Measurements from ENCODE around the gene CELF2.

CELF2 gene

GRCh38 chr10:11065567-11065966 lies 47.9 kb downstream of the CELF2 start:
- Histone ChIP-seq H3F3A (ENCODE audit: insufficient read depth) (no peaks in the 10 kb centered on the region), H3K4me3 (ENCODE audit: insufficient read depth, low read length, poor library complexity, severe bottlenecking) (no peak overlapping the region), H3K27me3 (ENCODE audit: low read length) (no peaks in the 10 kb centered on the region), H3K79me2 (ENCODE audit: insufficient read depth, low read length) (no peaks in the 10 kb centered on the region), H3K9ac (ENCODE audit: low read length) (no peak overlapping the region), H3K9me3 (ENCODE audit: insufficient read depth, low read length) (no peaks in the 10 kb centered on the region), H3K27ac (ENCODE audit: low read depth, low read length) (no peak overlapping the region), H2AFZ (ENCODE audit: low read depth, low read length, severe bottlenecking) (no peak overlapping the region), H3K9me2 (replicated peaks; ENCODE audit: insufficient read depth, low read length) (no peaks in the 10 kb centered on the region), H3K4me2 (ENCODE audit: low read depth, low read length, poor library complexity, severe bottlenecking) (no peak overlapping the region), H4K20me1 (ENCODE audit: low read depth, low read length) (no peaks in the 10 kb centered on the region), H3K36me3 (ENCODE audit: low read length) (no peaks in the 10 kb centered on the region)
- TF ChIP-seq EZH2phosphoT487 (conservative IDR thresholded peaks at IDR 0.05; ENCODE audit: low read length) (no peak), CTCF (IDR thresholded peaks at IDR 0.05; ENCODE audit: insufficient read depth, low read length, poor library complexity, severe bottlenecking) (no peak)

- no peaks in the 10 kb centered on the region for H3F3A ChIP-seq (ENCODE audit: insufficient read depth)
- no peak overlapping the region for H2AFZ ChIP-seq (ENCODE audit: low read depth, low read length, severe bottlenecking)
- H3K79me2 ChIP-seq (ENCODE audit: insufficient read depth, low read length), result no peaks in the 10 kb centered on the region
Measured at GRCh38 chr10:11066520-11066919, 48.8 kb downstream of the CELF2 start.

GRCh38 chr10:11068861-11069633 lies 51.4 kb downstream of the CELF2 start:
- no peaks in the 10 kb centered on the region for H3F3A ChIP-seq (ENCODE audit: insufficient read depth)
- no peaks in the 10 kb centered on the region for H3K9me3 ChIP-seq (ENCODE audit: insufficient read depth, low read length)
- H3K36me3 ChIP-seq (ENCODE audit: low read length), result no peaks in the 10 kb centered on the region
- H2AFZ ChIP-seq (ENCODE audit: low read depth, low read length, severe bottlenecking), result no peak overlapping the region
- no peak overlapping the region for H3K4me2 ChIP-seq (ENCODE audit: low read depth, low read length, poor library complexity, severe bottlenecking)
- TF ChIP-seq EZH2phosphoT487 (conservative IDR thresholded peaks at IDR 0.05; ENCODE audit: low read length) (no peak), CTCF (IDR thresholded peaks at IDR 0.05; ENCODE audit: insufficient read depth, low read length, poor library complexity, severe bottlenecking) (no peak)
- H3K27me3 ChIP-seq (ENCODE audit: low read length), result no peaks in the 10 kb centered on the region
- H3K9ac ChIP-seq (ENCODE audit: low read length), result no peak overlapping the region
- H3K9me2 ChIP-seq (replicated peaks; ENCODE audit: insufficient read depth, low read length), result no peaks in the 10 kb centered on the region
- H3K27ac ChIP-seq (ENCODE audit: low read depth, low read length), result no peak overlapping the region
- H3K4me3 ChIP-seq (ENCODE audit: insufficient read depth, low read length, poor library complexity, severe bottlenecking), result no peak overlapping the region
- no peaks in the 10 kb centered on the region for H3K79me2 ChIP-seq (ENCODE audit: insufficient read depth, low read length)
- no peaks in the 10 kb centered on the region for H4K20me1 ChIP-seq (ENCODE audit: low read depth, low read length)

More at GRCh38 chr10:11066520-11066919, 48.8 kb downstream of the CELF2 start:
- Histone ChIP-seq H3K36me3 (ENCODE audit: low read length) (no peaks in the 10 kb centered on the region), H3K9ac (ENCODE audit: low read length) (no peak overlapping the region), H3K9me2 (replicated peaks; ENCODE audit: insufficient read depth, low read length) (no peaks in the 10 kb centered on the region), H3K9me3 (ENCODE audit: insufficient read depth, low read length) (no peaks in the 10 kb centered on the region), H3K27ac (ENCODE audit: low read depth, low read length) (no peak overlapping the region), H3K4me2 (ENCODE audit: low read depth, low read length, poor library complexity, severe bottlenecking) (no peak overlapping the region), H3K27me3 (ENCODE audit: low read length) (no peaks in the 10 kb centered on the region), H4K20me1 (ENCODE audit: low read depth, low read length) (no peaks in the 10 kb centered on the region), H3K4me3 (ENCODE audit: insufficient read depth, low read length, poor library complexity, severe bottlenecking) (no peak overlapping the region)
- TF ChIP-seq CTCF (IDR thresholded peaks at IDR 0.05; ENCODE audit: insufficient read depth, low read length, poor library complexity, severe bottlenecking) (no peak), EZH2phosphoT487 (conservative IDR thresholded peaks at IDR 0.05; ENCODE audit: low read length) (no peak)

Measured in SU-DHL-6 (cell line).